Memory B cell (primary cell): ENCODE results near the gene TM9SF1.

ENCODE experiments used
- ATAC-seq: fragments of 150-1000 bp; cut with Tn5 transposase; 2 replicates; pipeline ENCODE4 v1.10.0; 2021; ENCODE audit warnings: low read depth, mild to moderate bottlenecking, moderate library complexity
- DNase-seq, 2 donors: peaks; one replicate each; pipeline ENCODE4 v3.0.0; 2022; ENCODE audit warnings: low spot score in 2 of 2
- H3K27ac Mint-ChIP-seq: one replicate; pipeline ENCODE4 v1.8.0; 2022; ENCODE audit warnings: mild to moderate bottlenecking, moderate library complexity, mixed read lengths
- H3K27me3 Mint-ChIP-seq: one replicate; pipeline ENCODE4 v1.8.0; 2022; ENCODE audit warnings: mixed read lengths
- H3K36me3 Mint-ChIP-seq: one replicate; pipeline ENCODE4 v1.8.0; 2022; ENCODE audit warnings: mild to moderate bottlenecking, mixed read lengths
- H3K4me1 Mint-ChIP-seq: one replicate; pipeline ENCODE4 v1.8.0; 2022; ENCODE audit warnings: mixed read lengths
- H3K4me3 Mint-ChIP-seq: one replicate; pipeline ENCODE4 v1.8.0; 2022; ENCODE audit warnings: mild to moderate bottlenecking, moderate library complexity, mixed read lengths
- H3K9me3 Mint-ChIP-seq: one replicate; pipeline ENCODE4 v1.8.0; 2022; ENCODE audit warnings: mixed read lengths

The TM9SF1 gene

GRCh38 chr14:24183014-24183481, 12.2 kb downstream of the TM9SF1 start:
- no peaks in the 10 kb centered on the region for H3K9me3 Mint-ChIP-seq
- H3K4me3 Mint-ChIP-seq: no peak overlapping the region
- no peak for DNase-seq
- ATAC-seq: no peak
- H3K36me3 Mint-ChIP-seq: peaks cover 13% of the 10 kb centered on the region
- no peak overlapping the region for H3K27ac Mint-ChIP-seq
- H3K27me3 Mint-ChIP-seq: no peaks in the 10 kb centered on the region
- H3K4me1 Mint-ChIP-seq: peaks cover 18% of the 10 kb centered on the region

GRCh38 chr14:24182110-24182882, 12.9 kb downstream of the TM9SF1 start:
- H3K9me3 Mint-ChIP-seq: no peaks in the 10 kb centered on the region
- ATAC-seq (no peak), DNase-seq (no peak)
- peaks cover 13% of the 10 kb centered on the region for H3K4me1 Mint-ChIP-seq
- H3K27me3 Mint-ChIP-seq: no peaks in the 10 kb centered on the region
- no peak overlapping the region for H3K4me3 Mint-ChIP-seq
- no peak overlapping the region for H3K27ac Mint-ChIP-seq
- H3K36me3 Mint-ChIP-seq: peaks cover 13% of the 10 kb centered on the region

DNA sequence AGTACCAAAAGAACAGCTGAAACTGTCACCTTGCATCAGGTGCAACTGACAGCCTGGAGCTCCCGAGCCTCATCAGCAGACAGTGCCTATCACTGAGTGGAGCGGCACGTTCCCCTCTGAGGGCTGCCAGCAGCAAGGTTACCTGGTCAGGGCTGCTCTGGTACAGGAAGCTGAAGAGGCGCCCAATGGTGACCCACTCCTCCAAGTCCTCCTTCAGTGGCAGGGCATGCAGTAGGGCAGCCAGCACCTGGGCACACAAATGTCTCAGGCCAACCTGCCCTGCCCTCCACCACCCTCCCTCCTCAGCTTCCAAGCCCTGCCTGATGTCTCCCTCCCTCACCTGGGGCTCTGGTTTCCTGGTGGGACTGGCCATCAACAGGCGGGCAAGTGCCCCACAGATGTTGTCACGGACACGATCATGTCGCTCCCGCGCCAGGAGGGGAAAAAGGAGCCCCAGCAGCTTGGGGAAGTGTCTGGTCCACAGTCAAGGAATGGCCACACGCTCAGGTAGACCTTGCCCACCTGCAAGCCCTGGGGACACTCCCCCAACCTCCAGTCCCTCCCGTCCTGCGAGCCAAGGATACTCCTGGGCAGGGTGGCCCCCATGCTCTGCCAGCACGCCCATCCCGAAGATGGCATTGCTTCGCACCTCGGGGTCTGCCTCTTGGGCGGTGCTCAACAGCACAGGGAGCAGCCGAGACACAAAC, 13.7 kb downstream of the TM9SF1 start:
- ATAC-seq (peak; percentile 6), DNase-seq (no peak)
- H3K4me1 Mint-ChIP-seq: peaks cover 9% of the 10 kb centered on the region
- H3K36me3 Mint-ChIP-seq: peaks cover 15% of the 10 kb centered on the region
- no peak overlapping the region for H3K4me3 Mint-ChIP-seq
- no peaks in the 10 kb centered on the region for H3K9me3 Mint-ChIP-seq
- no peaks in the 10 kb centered on the region for H3K27me3 Mint-ChIP-seq
- no peak overlapping the region for H3K27ac Mint-ChIP-seq

GRCh38 chr14:24179961-24180796, 15.1 kb downstream of the TM9SF1 start:
- Mint-ChIP-seq H3K4me3 (no peak overlapping the region), H3K9me3 (no peaks in the 10 kb centered on the region), H3K27ac (no peak overlapping the region), H3K4me1 (peaks cover 9% of the 10 kb centered on the region), H3K36me3 (peaks cover 13% of the 10 kb centered on the region), H3K27me3 (no peaks in the 10 kb centered on the region)
- ATAC-seq (no peak), DNase-seq (no peak)

GRCh38 chr14:24179294-24179960, 15.8 kb downstream of the TM9SF1 start:
- peaks cover 11% of the 10 kb centered on the region for H3K36me3 Mint-ChIP-seq

GRCh38 chr14:24178399-24179178, 16.7 kb downstream of the TM9SF1 start:
- no peak overlapping the region for H3K27ac Mint-ChIP-seq
- ATAC-seq: no peak

More at GRCh38 chr14:24179294-24179960, 15.8 kb downstream of the TM9SF1 start:
- H3K27me3 Mint-ChIP-seq: no peaks in the 10 kb centered on the region
- H3K27ac Mint-ChIP-seq: no peak overlapping the region
- ATAC-seq (no peak), DNase-seq (no peak)
- H3K4me1 Mint-ChIP-seq: peaks cover 12% of the 10 kb centered on the region
- H3K9me3 Mint-ChIP-seq: no peaks in the 10 kb centered on the region
- no peak overlapping the region for H3K4me3 Mint-ChIP-seq

GRCh38 chr14:24177891-24178290, 17.4 kb downstream of the TM9SF1 start:
- no peak overlapping the region for H3K27ac Mint-ChIP-seq
- DNase-seq (no peak), ATAC-seq (no peak)
- no peak overlapping the region for H3K4me3 Mint-ChIP-seq
- peaks cover 17% of the 10 kb centered on the region for H3K4me1 Mint-ChIP-seq
- peaks cover 11% of the 10 kb centered on the region for H3K36me3 Mint-ChIP-seq
- H3K9me3 Mint-ChIP-seq: no peaks in the 10 kb centered on the region
- H3K27me3 Mint-ChIP-seq: no peaks in the 10 kb centered on the region

More at GRCh38 chr14:24178399-24179178, 16.7 kb downstream of the TM9SF1 start:
- Mint-ChIP-seq H3K9me3 (no peaks in the 10 kb centered on the region), H3K36me3 (peaks cover 11% of the 10 kb centered on the region), H3K4me3 (no peak overlapping the region), H3K4me1 (peaks cover 13% of the 10 kb centered on the region), H3K27me3 (no peaks in the 10 kb centered on the region)
- no peak for DNase-seq

DNA sequence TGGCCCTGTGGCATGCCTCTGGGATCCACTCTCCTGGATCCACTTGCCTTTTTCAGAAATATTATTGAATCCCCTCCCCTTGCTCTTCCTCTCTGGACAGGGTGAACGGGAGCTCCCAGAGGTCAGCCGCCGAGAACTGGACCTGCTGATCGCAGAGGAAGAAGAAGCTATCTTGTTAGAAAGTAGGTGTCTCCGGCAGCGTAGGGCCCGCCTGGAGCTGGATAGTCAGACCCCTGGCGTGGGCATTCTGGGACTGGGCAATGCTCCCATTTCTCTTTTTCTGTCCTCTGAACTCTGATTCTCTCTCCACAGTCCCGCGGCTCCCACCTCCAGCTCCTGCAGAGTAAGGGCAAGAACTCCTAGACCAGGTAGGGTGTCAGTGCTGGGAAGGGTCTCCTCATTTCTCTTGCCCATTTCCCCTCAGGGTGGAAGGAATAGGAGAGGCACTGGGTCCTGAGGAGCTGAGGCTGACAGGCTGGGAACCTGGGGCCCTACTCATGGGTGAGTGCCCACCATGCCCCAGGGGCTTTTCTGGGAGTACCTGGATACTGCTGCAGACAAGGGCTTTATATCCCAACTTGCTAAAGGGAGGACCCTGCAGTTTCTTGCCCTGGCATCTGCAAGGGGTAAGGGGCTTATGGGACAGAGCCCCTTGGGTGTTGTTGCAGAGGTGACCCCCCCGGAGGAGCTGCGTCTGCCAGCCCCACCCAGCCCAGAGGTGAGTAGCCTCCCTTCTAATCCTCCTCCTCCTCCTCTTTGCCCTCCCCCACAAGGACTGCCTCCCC, 18.0 kb downstream of the TM9SF1 start:
- Mint-ChIP-seq H3K27me3 (no peaks in the 10 kb centered on the region), H3K36me3 (peaks cover 11% of the 10 kb centered on the region), H3K27ac (no peak overlapping the region), H3K9me3 (no peaks in the 10 kb centered on the region), H3K4me1 (peaks cover 17% of the 10 kb centered on the region), H3K4me3 (no peak overlapping the region)
- DNase-seq (no peak), ATAC-seq (no peak)

DNA sequence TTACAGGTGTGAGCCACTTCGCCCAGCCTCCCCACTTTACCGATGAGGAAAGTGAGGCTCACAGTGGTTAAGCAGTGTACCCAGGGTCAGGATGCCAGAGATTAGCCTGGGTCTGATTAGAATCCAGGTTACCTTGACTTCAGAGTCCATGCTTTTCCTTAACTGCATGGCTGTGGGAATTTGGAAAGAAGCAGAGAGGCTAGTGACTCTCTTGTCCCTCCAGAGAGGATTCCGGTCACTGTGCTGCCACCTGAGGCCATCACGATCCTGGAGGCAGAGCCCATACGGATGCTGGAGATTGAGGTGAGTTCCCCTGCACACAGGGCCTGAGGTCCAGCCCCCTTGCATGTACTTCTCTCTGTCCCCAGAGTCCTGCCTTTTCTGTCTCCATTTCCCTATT, 18.6 kb downstream of the TM9SF1 start:
- H3K4me1 Mint-ChIP-seq: peaks cover 15% of the 10 kb centered on the region
- H3K36me3 Mint-ChIP-seq: peaks cover 7% of the 10 kb centered on the region
- no peak overlapping the region for H3K27ac Mint-ChIP-seq
- no peaks in the 10 kb centered on the region for H3K9me3 Mint-ChIP-seq
- no peak overlapping the region for H3K4me3 Mint-ChIP-seq
- ATAC-seq: no peak
- no peak for DNase-seq
- no peaks in the 10 kb centered on the region for H3K27me3 Mint-ChIP-seq

DNA sequence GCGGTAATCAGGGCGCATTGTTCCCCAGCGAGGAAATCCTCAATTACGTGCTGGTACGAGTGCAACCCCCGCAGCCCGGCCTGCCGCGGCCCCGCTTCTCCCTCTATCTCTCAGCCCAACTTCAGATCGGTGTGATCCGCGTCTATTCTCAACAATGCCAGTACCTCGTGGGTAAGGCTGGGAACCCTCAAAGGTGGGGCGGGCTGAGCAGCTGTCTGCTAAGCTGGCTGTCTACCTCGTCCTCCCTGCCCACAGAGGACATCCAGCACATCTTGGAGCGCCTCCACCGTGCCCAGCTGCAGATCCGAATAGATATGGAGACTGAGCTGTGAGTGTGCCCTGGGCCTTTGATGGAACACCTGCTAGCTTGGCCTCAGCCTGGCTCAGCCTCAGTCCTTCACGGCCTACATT, 22.4 kb downstream of the TM9SF1 start:
- Mint-ChIP-seq H3K27ac (peak overlapping the region; percentile 20), H3K4me1 (peaks cover 17% of the 10 kb centered on the region), H3K9me3 (no peaks in the 10 kb centered on the region), H3K4me3 (peak overlapping the region; percentile 93), H3K36me3 (peaks cover 10% of the 10 kb centered on the region), H3K27me3 (no peaks in the 10 kb centered on the region)
- ATAC-seq (no peak), DNase-seq (no peak)

DNA sequence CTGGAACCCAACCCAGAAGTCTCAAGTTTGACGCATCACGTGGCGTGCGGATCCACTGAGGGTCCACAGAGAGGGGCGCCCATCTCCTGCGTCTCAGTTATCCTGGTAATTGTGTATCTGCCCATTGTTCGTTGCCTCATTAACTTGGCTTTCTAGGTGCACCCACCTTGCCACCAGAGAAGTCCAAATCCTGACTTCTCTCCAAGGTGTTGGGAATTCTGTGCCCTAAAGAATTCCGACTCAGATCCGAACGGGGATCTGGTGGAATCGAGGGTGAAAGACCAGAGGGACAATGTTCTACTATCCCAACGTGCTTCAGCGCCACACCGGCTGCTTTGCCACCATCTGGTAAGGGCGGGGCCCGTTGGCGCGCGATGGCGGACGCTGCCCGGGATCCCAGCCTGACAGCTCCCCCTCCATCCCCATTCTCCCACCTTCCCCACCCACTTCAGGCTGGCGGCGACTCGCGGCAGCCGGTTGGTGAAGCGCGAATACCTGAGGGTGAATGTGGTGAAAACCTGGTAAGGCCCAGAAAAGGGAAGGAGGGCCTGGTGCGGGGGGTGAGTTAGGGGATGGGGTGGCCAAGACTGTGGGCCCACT, 22.9 kb downstream of the TM9SF1 start:
- Mint-ChIP-seq H3K4me3 (peak overlapping the region; percentile 93), H3K27me3 (no peaks in the 10 kb centered on the region), H3K9me3 (no peaks in the 10 kb centered on the region), H3K4me1 (peaks cover 21% of the 10 kb centered on the region), H3K27ac (peak overlapping the region; percentile 53), H3K36me3 (peaks cover 14% of the 10 kb centered on the region)
- no peak for DNase-seq
- ATAC-seq: no peak
